ENCODE results near the gene CDH11. TPM values are rescaled to one million over a fixed set of nuclear protein-coding genes. Genes with fewer than 3 reads are reported as not detected.

CDH11 gene
- polyA plus RNA-seq, 1 experiment = 276 TPM

GRCh38 chr16:65079549-65079948, 42.3 kb downstream of the CDH11 start:
- Histone ChIP-seq H3K4me3 (ENCODE audit: low read depth, low read length) (no peak overlapping the region), H3K27me3 (ENCODE audit: control insufficient read depth, insufficient read depth, low read length) (no peaks in the 10 kb centered on the region), H3K9me3 (ENCODE audit: control insufficient read depth, insufficient read depth, low read length) (no peaks in the 10 kb centered on the region), H3K27ac (ENCODE audit: low read depth, low read length) (no peak overlapping the region)
- CTCF ChIA-PET = no interaction called here
- TF ChIP-seq CTCF (IDR thresholded peaks at IDR 0.05; ENCODE audit: low read depth, low read length) = no peak
- POLR2A ChIA-PET = no interaction called here
- no peak for DNase-seq (ENCODE audit: low read depth, low spot score)

GRCh38 chr16:65077181-65077580, 44.7 kb downstream of the CDH11 start:
- Histone ChIP-seq H3K4me3 (ENCODE audit: low read depth, low read length) (no peak overlapping the region), H3K9me3 (ENCODE audit: control insufficient read depth, insufficient read depth, low read length) (no peaks in the 10 kb centered on the region), H3K27ac (ENCODE audit: low read depth, low read length) (no peak overlapping the region), H3K27me3 (ENCODE audit: control insufficient read depth, insufficient read depth, low read length) (no peaks in the 10 kb centered on the region)
- POLR2A ChIA-PET = no interaction called here
- no peak for DNase-seq (ENCODE audit: low read depth, low spot score)
- no peak for TF ChIP-seq CTCF (IDR thresholded peaks at IDR 0.05; ENCODE audit: low read depth, low read length)
- CTCF ChIA-PET = no interaction called here

GRCh38 chr16:65075877-65076276, 46.0 kb downstream of the CDH11 start:
- ChIA-PET POLR2A (no interaction called here), CTCF (interaction anchor here (0.6 kb wide), 1 partner anchor 1401 kb away, joined by 3 read pairs; no protein-coding TSS in a partner anchor)
- Histone ChIP-seq H3K4me3 (ENCODE audit: low read depth, low read length) (no peak overlapping the region), H3K9me3 (ENCODE audit: control insufficient read depth, insufficient read depth, low read length) (no peaks in the 10 kb centered on the region), H3K27ac (ENCODE audit: low read depth, low read length) (no peak overlapping the region), H3K27me3 (ENCODE audit: control insufficient read depth, insufficient read depth, low read length) (no peaks in the 10 kb centered on the region)
- no peak for TF ChIP-seq CTCF (IDR thresholded peaks at IDR 0.05; ENCODE audit: low read depth, low read length)
- DNase-seq (ENCODE audit: low read depth, low spot score) = no peak

GRCh38 chr16:65071433-65072311, 50.2 kb downstream of the CDH11 start:
- Histone ChIP-seq H3K9me3 (ENCODE audit: control insufficient read depth, insufficient read depth, low read length) (no peaks in the 10 kb centered on the region), H3K27ac (ENCODE audit: low read depth, low read length) (peak overlapping the region; percentile 89), H3K27me3 (ENCODE audit: control insufficient read depth, insufficient read depth, low read length) (no peaks in the 10 kb centered on the region), H3K4me3 (ENCODE audit: low read depth, low read length) (peak overlapping the region; percentile 25)
- POLR2A ChIA-PET = interaction anchor here (1.3 kb wide), 1 partner anchor 208 kb away, joined by 3 read pairs; no protein-coding TSS in a partner anchor
- CTCF ChIA-PET = no interaction called here
- TF ChIP-seq CTCF (IDR thresholded peaks at IDR 0.05; ENCODE audit: low read depth, low read length) = no peak
- DNase-seq (ENCODE audit: low read depth, low spot score) = no peak

GRCh38 chr16:65070831-65071432, 50.9 kb downstream of the CDH11 start:
- H3K9me3 ChIP-seq (ENCODE audit: control insufficient read depth, insufficient read depth, low read length) = no peaks in the 10 kb centered on the region
- peak overlapping the region; percentile 14; the same call in 1 of the 2 replicates for H3K4me3 ChIP-seq (ENCODE audit: low read depth, low read length)
- peak; percentile 90 for DNase-seq (ENCODE audit: low read depth, low spot score)
- ChIA-PET POLR2A (interaction anchor here (1.3 kb wide), 1 partner anchor 207 kb away, joined by 3 read pairs; no protein-coding TSS in a partner anchor), CTCF (no interaction called here)
- no peaks in the 10 kb centered on the region for H3K27me3 ChIP-seq (ENCODE audit: control insufficient read depth, insufficient read depth, low read length)
- TF ChIP-seq CTCF (IDR thresholded peaks at IDR 0.05; ENCODE audit: low read depth, low read length) = no peak
- peak overlapping the region; percentile 89 for H3K27ac ChIP-seq (ENCODE audit: low read depth, low read length)

All from AG04450 (cell line).